HG03196 (cell line): ENCODE measurements around the gene RORB.

Experiments
- ATAC-seq: cut with Tn5 transposase; IDR thresholded peaks from one replicate; pipeline ENCODE4 v1.9.1; 2021; ENCODE audit not compliant: unreplicated experiment

RORB gene

DNA sequence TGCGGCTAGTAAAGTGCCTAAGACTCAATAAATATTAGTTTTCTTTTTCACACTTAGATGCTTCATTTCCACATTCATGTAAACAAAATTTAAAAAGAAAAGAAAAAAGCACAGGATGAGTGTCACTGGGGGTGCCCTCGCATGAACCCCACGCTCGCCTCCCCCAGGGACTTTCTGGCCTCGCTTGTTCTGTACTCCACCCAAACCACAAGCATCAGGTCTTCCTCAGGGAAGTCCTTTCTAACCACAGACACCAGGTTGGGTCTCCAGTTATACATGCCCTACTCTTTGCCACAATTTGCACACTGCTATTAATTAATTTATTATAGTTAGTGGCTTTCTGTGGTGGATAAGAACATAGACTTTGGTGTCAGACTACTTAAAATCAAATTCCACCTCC lies 92.4 kb downstream of the RORB start:
- ATAC-seq, result no peak

GRCh38 chr9:74595286-74595685 lies 98.2 kb downstream of the RORB start:
- ATAC-seq, result no peak

GRCh38 chr9:74598874-74599273 lies 101.7 kb downstream of the RORB start:
- ATAC-seq, result no peak

GRCh38 chr9:74609671-74610405 lies 112.7 kb downstream of the RORB start:
- no peak for ATAC-seq

GRCh38 chr9:74610523-74611061 lies 113.5 kb downstream of the RORB start:
- no peak for ATAC-seq

DNA sequence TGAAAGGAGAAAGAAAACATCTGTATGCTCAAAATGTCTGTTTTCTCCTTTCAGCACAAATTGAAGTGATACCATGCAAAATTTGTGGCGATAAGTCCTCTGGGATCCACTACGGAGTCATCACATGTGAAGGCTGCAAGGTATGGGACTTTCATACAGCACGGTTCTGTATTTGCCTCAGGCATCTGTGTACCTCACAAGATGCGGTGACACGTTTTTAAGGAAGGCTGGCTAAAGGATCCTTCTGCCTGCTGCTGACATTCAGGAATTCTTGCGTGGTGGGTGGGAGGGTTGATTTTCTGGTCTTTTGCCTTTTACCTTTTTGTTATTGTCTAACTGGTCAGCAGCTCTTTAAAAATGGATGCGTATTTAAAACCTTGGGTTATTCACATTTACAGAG lies 133.1 kb downstream of the RORB start:
- ATAC-seq, result no peak

GRCh38 chr9:74639112-74639511 lies 142.0 kb downstream of the RORB start:
- no peak for ATAC-seq

DNA sequence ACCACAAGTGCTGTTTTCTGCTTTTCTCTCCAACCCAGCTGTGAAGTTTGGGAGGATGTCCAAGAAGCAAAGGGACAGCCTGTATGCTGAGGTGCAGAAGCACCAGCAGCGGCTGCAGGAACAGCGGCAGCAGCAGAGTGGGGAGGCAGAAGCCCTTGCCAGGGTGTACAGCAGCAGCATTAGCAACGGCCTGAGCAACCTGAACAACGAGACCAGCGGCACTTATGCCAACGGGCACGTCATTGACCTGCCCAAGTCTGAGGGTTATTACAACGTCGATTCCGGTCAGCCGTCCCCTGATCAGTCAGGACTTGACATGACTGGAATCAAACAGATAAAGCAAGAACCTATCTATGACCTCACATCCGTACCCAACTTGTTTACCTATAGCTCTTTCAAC lies 145.2 kb downstream of the RORB start:
- ATAC-seq, result no peak

GRCh38 chr9:74643303-74643923 lies 146.3 kb downstream of the RORB start:
- ATAC-seq, result no peak

DNA sequence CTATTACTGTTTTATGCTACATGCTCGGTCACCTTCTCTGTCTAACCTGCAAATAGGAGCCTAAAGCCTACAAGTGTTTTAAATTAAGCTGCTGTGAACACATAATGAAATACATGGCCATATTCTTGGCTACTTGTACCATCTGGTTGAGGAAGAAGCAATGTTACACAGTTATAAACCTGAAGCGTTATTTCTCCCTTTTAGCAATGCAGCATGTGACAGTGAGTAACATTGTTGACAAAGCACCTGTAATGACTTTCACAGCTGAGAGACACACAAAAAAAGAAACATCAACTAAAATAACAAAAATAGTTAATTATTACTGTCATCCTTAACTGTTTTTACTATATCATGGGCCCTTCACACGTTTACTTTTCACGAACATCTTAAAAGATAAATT lies 146.9 kb downstream of the RORB start:
- no peak for ATAC-seq

DNA sequence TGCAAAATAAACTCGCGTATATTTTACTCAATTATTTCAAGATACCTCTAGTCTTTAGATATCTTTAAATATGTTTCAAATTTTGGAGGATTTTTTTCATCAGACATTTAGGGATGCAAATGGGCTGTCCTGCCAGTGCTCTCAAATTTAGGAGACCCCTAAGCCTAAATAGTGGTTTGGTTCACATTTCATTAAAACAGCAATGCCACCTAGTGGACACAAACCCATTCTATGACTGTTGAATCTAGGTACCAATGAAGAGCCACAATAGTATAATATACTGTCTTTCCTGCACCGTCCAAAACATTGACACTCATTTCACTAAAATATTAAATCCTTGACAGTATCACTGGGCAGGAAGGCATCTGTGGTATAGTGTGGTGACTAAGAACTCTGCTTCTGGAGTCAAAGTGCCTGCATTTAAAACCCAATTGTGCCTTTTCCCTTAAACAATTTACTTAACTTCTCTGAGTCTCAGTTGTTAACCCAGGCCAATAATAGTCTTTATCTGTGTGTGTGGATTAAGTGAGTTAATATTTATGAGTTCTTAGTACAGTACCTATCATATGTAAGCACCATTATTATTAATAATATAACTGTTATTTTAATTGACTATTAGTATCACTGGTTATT lies 148.0 kb downstream of the RORB start:
- no peak for ATAC-seq

GRCh38 chr9:74653410-74654080 lies 156.4 kb downstream of the RORB start:
- no peak for ATAC-seq

DNA sequence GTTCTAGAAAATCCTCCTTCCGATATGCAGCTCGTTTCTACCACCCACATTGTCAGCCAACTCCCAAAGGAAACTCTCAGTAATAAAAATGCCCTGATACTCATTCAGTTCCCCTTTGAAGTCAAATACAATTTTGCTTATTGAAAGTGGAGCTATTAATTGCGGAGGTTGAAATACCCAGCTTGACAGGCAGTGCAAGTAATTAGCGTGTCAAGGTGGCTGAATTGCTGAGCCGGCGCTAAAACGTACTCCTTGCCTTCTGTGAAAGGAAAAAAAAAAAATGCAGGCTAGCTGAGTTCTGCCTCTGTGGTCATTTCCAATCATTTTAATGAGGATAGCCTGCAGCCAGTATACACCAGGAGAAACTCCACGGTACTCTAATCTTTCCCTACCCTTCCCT lies 165.5 kb downstream of the RORB start:
- ATAC-seq, result no peak

- no peak for ATAC-seq
These were observed 166.3 kb downstream of the RORB start for GRCh38 chr9:74663439-74663838.

GRCh38 chr9:74666625-74667316 lies 169.6 kb downstream of the RORB start:
- ATAC-seq, result no peak

- ATAC-seq, result no peak
These were observed 175.1 kb downstream of the RORB start for GRCh38 chr9:74672237-74672636.

DNA sequence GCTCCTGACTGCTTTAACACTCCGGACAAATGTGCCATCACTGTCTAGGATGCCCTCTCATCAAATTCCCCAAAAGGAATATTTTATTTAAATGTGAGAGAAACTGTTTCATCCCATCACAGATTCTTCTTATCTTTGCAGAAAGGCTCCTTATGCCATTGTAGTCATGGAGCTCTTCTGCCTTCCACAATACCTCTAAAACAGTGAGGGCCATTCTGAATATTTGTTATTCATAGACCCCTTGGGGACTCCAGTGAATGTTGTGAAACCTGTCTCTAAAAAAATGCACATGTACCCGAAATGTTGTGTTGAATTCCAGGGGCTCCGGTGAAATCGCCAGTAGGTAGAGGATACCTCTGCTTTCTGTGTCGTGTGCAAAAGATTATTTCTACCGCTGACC lies 176.9 kb downstream of the RORB start:
- no peak for ATAC-seq

DNA sequence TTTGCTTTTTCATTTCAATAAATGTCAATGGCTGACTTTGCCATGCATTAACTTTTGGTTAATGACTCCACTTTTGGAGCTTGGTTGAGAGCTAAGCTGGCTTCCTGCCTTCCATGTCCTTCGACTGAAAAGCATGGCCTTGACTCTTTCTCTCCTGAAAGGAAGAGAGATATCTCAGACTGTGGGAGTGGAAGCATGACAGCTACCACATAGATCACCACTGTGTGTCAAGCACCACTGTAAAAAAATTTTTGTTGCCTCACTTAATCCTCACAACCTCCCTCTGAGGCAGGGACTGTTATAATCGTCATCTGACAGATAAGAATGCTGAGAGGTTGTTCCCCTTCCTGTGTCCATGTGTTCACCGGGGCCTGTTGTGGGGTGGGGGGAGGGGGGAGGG lies 184.8 kb downstream of the RORB start:
- no peak for ATAC-seq

GRCh38 chr9:74683322-74683721 lies 186.2 kb downstream of the RORB start:
- no peak for ATAC-seq

DNA sequence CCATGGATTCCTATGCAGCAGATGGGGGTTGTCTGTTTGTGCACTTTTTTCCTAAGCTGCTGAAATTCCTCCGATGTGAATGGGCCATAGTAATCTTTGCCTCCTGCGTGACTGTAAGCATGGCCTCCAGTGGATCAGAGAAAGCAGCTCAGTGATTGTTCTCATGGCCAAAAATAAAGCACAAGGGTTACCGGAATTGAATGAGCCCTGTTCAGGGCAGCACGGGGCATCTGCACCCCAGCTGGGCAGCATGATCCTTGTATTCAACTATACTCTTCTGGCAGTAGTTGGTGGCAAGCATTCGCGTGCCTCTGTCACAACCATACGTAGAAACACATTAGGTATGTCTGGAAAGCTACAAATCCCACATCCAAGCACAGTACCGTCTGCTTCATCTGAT lies 193.9 kb downstream of the RORB start:
- ATAC-seq, result no peak

DNA sequence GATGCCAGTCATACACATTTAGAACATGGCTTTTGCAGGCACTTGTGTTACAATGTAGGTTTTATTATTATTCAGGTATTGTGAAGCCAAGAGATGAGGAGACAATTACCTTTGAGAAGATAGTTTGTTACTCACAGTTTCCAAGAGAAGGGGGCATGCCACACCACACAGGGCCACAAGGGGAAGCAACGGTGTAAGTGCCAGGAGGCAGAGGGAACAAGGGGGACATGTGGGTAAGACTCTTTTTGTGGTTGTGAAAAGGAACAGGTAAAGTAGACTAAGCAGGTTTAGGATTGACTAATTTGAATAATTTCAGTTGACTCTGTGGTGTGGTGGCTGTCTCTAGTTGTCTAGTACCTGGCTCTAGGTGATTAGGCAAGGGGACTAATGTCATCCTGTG lies 199.4 kb downstream of the RORB start:
- ATAC-seq, result no peak
